ENCODE data around the gene TMEM215.
A peak's percentile ranks its signal among the peaks of the same experiment; 100 is the strongest.
"Not testable (repeated sequence)": the region's sequence is repeated elsewhere in the genome, so short reads cannot be mapped to it uniquely, and the experiment has no call there.

Gene TMEM215

GRCh38 chr9:32783168-32783891 is at the start of gene TMEM215:
Gene TMEM215 (plus strand): TSS chr9:32783540. CDS start chr9:32784184, 644 bp downstream.
- DNase-seq (ENCODE audit: low spot score) = no peak

GRCh38 chr9:32735476-32735875 is 47.9 kb upstream of the TMEM215 start:
- no peak for DNase-seq (ENCODE audit: low spot score)

GRCh38 chr9:32737378-32737777 is 46.0 kb upstream of the TMEM215 start:
- DNase-seq (ENCODE audit: low spot score) = no peak

GRCh38 chr9:32738501-32739172 is 44.7 kb upstream of the TMEM215 start:
- DNase-seq (ENCODE audit: low spot score) = no peak

- DNase-seq (ENCODE audit: low spot score) = no peak
Measured at GRCh38 chr9:32741706-32742105, 41.6 kb upstream of the TMEM215 start.

- no peak for DNase-seq (ENCODE audit: low spot score)
Measured at GRCh38 chr9:32742296-32742695, 41.0 kb upstream of the TMEM215 start.

GRCh38 chr9:32748013-32748412 is 35.3 kb upstream of the TMEM215 start:
- DNase-seq (ENCODE audit: low spot score) = no peak

GRCh38 chr9:32755730-32756129 is 27.6 kb upstream of the TMEM215 start:
- DNase-seq (ENCODE audit: low spot score) = no peak

- no peak for DNase-seq (ENCODE audit: low spot score)
Measured at GRCh38 chr9:32764139-32764538, 19.2 kb upstream of the TMEM215 start.

- no peak for DNase-seq (ENCODE audit: low spot score)
Measured at GRCh38 chr9:32775283-32775682, 8.1 kb upstream of the TMEM215 start.

- no peak for DNase-seq (ENCODE audit: low spot score)
Measured at GRCh38 chr9:32776201-32776600, 7.1 kb upstream of the TMEM215 start.

- DNase-seq (ENCODE audit: low spot score) = no peak
Measured at GRCh38 chr9:32782476-32783167, 718 bp upstream of the TMEM215 start.

- DNase-seq (ENCODE audit: low spot score) = no peak
Measured at GRCh38 chr9:32787816-32788215, 4.5 kb downstream of the TMEM215 start.

GRCh38 chr9:32796015-32796414 is 12.7 kb downstream of the TMEM215 start:
- DNase-seq (ENCODE audit: low spot score) = not testable (repeated sequence)

GRCh38 chr9:32801530-32801929 is 18.2 kb downstream of the TMEM215 start:
- no peak for DNase-seq (ENCODE audit: low spot score)

- no peak for DNase-seq (ENCODE audit: low spot score)
Measured at GRCh38 chr9:32807217-32807616, 23.9 kb downstream of the TMEM215 start.

GRCh38 chr9:32811246-32811645 is 27.9 kb downstream of the TMEM215 start:
- DNase-seq (ENCODE audit: low spot score) = no peak

- DNase-seq (ENCODE audit: low spot score) = no peak
Measured at GRCh38 chr9:32820322-32820721, 37.0 kb downstream of the TMEM215 start.

- DNase-seq (ENCODE audit: low spot score) = no peak
Measured at GRCh38 chr9:32823101-32823500, 39.8 kb downstream of the TMEM215 start.

GRCh38 chr9:32823551-32823950 is 40.2 kb downstream of the TMEM215 start:
- DNase-seq (ENCODE audit: low spot score) = no peak

GRCh38 chr9:32825203-32825602 is 41.9 kb downstream of the TMEM215 start:
- DNase-seq (ENCODE audit: low spot score) = no peak

- DNase-seq (ENCODE audit: low spot score) = no peak
Measured at GRCh38 chr9:32828861-32829260, 45.5 kb downstream of the TMEM215 start.

- peak; percentile 37 for DNase-seq (ENCODE audit: low spot score)
Measured at GRCh38 chr9:32832346-32832745, 49.0 kb downstream of the TMEM215 start.

Measured in putamen (tissue), 1 donor.